Sigmoid colon (tissue), 7 donors: ENCODE measurements around the gene MRPL24. TPM values are rescaled to one million over a fixed set of nuclear protein-coding genes. Genes with fewer than 3 reads are reported as not detected.
A peak's percentile ranks its signal among the peaks of the same experiment; 100 is the strongest.
"Not testable (repeated sequence)": the region's sequence is repeated elsewhere in the genome, so short reads cannot be mapped to it uniquely, and the experiment has no call there.

Experiments
- DNase-seq: peaks from one replicate; pipeline ENCODE4 v3.0.0-alpha.2; 2019
- H3K27ac ChIP-seq, 4 donors: fragments of 200-600 bp; sonication (generic); one replicate each; pipeline ENCODE4 v1.5.1; 2016 to 2019; ENCODE audit warnings: mild to moderate bottlenecking in 1 of 4
- H3K27me3 ChIP-seq, 3 donors: fragments of 200-600 bp; sonication (generic); one replicate each; pipeline ENCODE4 v1.5.1; 2019; ENCODE audit warnings: mild to moderate bottlenecking in 1 of 3
- H3K36me3 ChIP-seq, 4 donors: fragments of 200-600 bp; sonication (generic); one replicate each; pipeline ENCODE4 v1.5.1; 2016 to 2019
- H3K4me1 ChIP-seq, 4 donors: fragments of 200-600 bp; sonication (generic); one replicate each; pipeline ENCODE4 v1.5.1; 2017 to 2019
- H3K4me3 ChIP-seq, 4 donors: fragments of 200-600 bp; sonication (generic); one replicate each; pipeline ENCODE4 v1.5.1; 2017 to 2019; ENCODE audit warnings: mild to moderate bottlenecking in 2 of 4, moderate library complexity in 1 of 4
- H3K9me3 ChIP-seq, 4 donors: fragments of 200-600 bp in 3 of 4; sonication (generic) in 3 of 4; one replicate each; pipeline versions ENCODE4 v1.5.1 to v1.6.1; 2013 to 2019
- CTCF ChIP-seq, 4 experiments: fragments of 450-650 bp in 3 of 4; fragments of 200-600 bp in 1 of 4; IDR thresholded peaks; one replicate each; pipeline ENCODE4 v1.5.1; 2016 to 2019; ENCODE audit warnings: antibody characterized with exemption in 4 of 4, mild to moderate bottlenecking in 3 of 4, moderate library complexity in 2 of 4
- EP300 ChIP-seq, 4 donors: sonication (generic); formaldehyde crosslinking; IDR thresholded peaks; one replicate each; pipeline ENCODE4 v1.6.1; 2017; ENCODE audit warnings: antibody characterized with exemption in 4 of 4
- POLR2A ChIP-seq, 2 donors: fragments of 450-650 bp; IDR thresholded peaks; one replicate each; pipeline ENCODE4 v1.6.1; 2016; ENCODE audit warnings: antibody characterized with exemption in 2 of 2, mild to moderate bottlenecking in 2 of 2, moderate library complexity in 2 of 2
- POLR2AphosphoS5 ChIP-seq, 4 donors: sonication (generic); formaldehyde crosslinking; IDR thresholded peaks; one replicate each; pipeline ENCODE4 v1.6.1; 2017; ENCODE audit warnings: antibody characterized with exemption in 4 of 4
- WGBS, 2 donors: extraction: QIAGEN DNeasy Blood & Tissue Kit; methylation state at CpG; one replicate each; pipeline ENCODE4 v1.1.7; 2013; 5-methylcytosine and 5-hydroxymethylcytosine counted together
- intact Hi-C: fragments of 100-400 bp; cut with DNase I; formaldehyde crosslinking; loops from one replicate; pipeline ENCODE4 v1.15.1; 2023
- polyA plus RNA-seq, 3 donors: library from polyadenylated mRNA; stranded (reverse); fragments of 200-250 nt; gene quantifications; one replicate each; pipeline ENCODE4 v1.2.3, GENCODE V29; 2013
- total RNA-seq, 4 donors: library from RNA; depleted of rRNA; stranded (reverse); fragments of >200 nt; gene quantifications; one replicate each; pipeline ENCODE4 v1.1.0, GENCODE V29; 2016
- donor health status: healthy with polysubstance abuse.
- donor health status: Bipolar disorder and iron deficiency.
- donor health status: healthy.

MRPL24 gene
- total and polyA plus RNA-seq, 7 donors = 53.0 to 81.1 (median 68.5) TPM

- Histone ChIP-seq H3K27ac (peak overlapping the region; percentile 92 to 96 (median 93)), H3K4me1 (peaks cover 0 to 58% (median 54%) of the 10 kb centered on the region in 4 donors), H3K9me3 (no peaks in the 10 kb centered on the region), H3K4me3 (peak overlapping the region; percentile 67 to 99 (median 86)), H3K36me3 (peaks cover 0 to 18% (median 6%) of the 10 kb centered on the region in 4 donors), H3K27me3 (no peaks in the 10 kb centered on the region)
- no peak for TF ChIP-seq EP300 (IDR thresholded peaks at IDR 0.05)
- no peak for TF ChIP-seq POLR2AphosphoS5 (IDR thresholded peaks at IDR 0.05)
- TF ChIP-seq CTCF (IDR thresholded peaks at IDR 0.05) = no peak
- no peak for TF ChIP-seq POLR2A (IDR thresholded peaks at IDR 0.05)
- intact Hi-C loops = loop anchor here (2.0 to 5.0 kb wide), 2 partner anchors 17 to 41 kb away; partner anchors contain the start of genes HDGF, ISG20L2 and METTL25B
- WGBS, 2 donors = 0 to 1% methylated on average over 31 of the region's 31 CpGs
- peak; percentile 74 for DNase-seq
Measured at GRCh38 chr1:156767879-156768604, 27.2 kb upstream of the MRPL24 start.

GRCh38 chr1:156767101-156767878 is 26.4 kb upstream of the MRPL24 start, which contains the start of gene PRCC:
Gene PRCC, plus strand, starts transcription at chr1:156767535. Its CDS starts 237 bp downstream, at chr1:156767772.
- H3K36me3 ChIP-seq = peaks cover 0 to 18% (median 6%) of the 10 kb centered on the region in 4 donors
- intact Hi-C loops = loop anchor here (2.0 to 5.0 kb wide), 2 partner anchors 16 to 40 kb away; partner anchors contain the start of genes HDGF, ISG20L2 and METTL25B
- peak within 1 kb of the TSS; percentile 92 to 96 (median 94) for H3K27ac ChIP-seq
- H3K4me1 ChIP-seq = peaks cover 0 to 50% (median 47%) of the 10 kb centered on the region in 4 donors
- H3K4me3 ChIP-seq = peak within 1 kb of the TSS; percentile 67 to 99 (median 86)
- peak; percentile 99 for DNase-seq
- no peak for TF ChIP-seq CTCF (IDR thresholded peaks at IDR 0.05)
- TF ChIP-seq POLR2A (IDR thresholded peaks at IDR 0.05) = peak in 1 of 2 donors; percentile 19
- TF ChIP-seq EP300 (IDR thresholded peaks at IDR 0.05) = peak in 1 of 4 donors; percentile 60
- TF ChIP-seq POLR2AphosphoS5 (IDR thresholded peaks at IDR 0.05) = peak; percentile 75 to 87 (median 79)
- 0% methylated on average over 50 of the region's 50 CpGs for WGBS, 2 donors
- no peaks in the 10 kb centered on the region for H3K9me3 ChIP-seq
- no peaks in the 10 kb centered on the region for H3K27me3 ChIP-seq

- peak overlapping the region; percentile 91 to 96 (median 94) for H3K27ac ChIP-seq
- TF ChIP-seq POLR2AphosphoS5 (IDR thresholded peaks at IDR 0.05) = no peak
- no peak for TF ChIP-seq POLR2A (IDR thresholded peaks at IDR 0.05)
- TF ChIP-seq CTCF (IDR thresholded peaks at IDR 0.05) = no peak
- no peak for TF ChIP-seq EP300 (IDR thresholded peaks at IDR 0.05)
- H3K36me3 ChIP-seq = peaks cover 0 to 14% (median 6%) of the 10 kb centered on the region in 4 donors
- 5 to 8% methylated on average over 14 of the region's 14 CpGs for WGBS, 2 donors
- intact Hi-C loops = loop anchor here (2.0 to 5.0 kb wide), 2 partner anchors 16 to 39 kb away; partner anchors contain the start of genes HDGF, ISG20L2 and METTL25B
- H3K9me3 ChIP-seq = no peaks in the 10 kb centered on the region
- peak overlapping the region; percentile 67 to 99 (median 82) for H3K4me3 ChIP-seq
- no peaks in the 10 kb centered on the region for H3K27me3 ChIP-seq
- DNase-seq = peak; percentile 51
- H3K4me1 ChIP-seq = peaks cover 0 to 46% (median 41%) of the 10 kb centered on the region in 4 donors
Measured at GRCh38 chr1:156766298-156767100, 25.6 kb upstream of the MRPL24 start.

- intact Hi-C loops = loop anchor here (2.0 to 5.0 kb wide), 2 partner anchors 15 to 38 kb away; partner anchors contain the start of genes HDGF, ISG20L2 and METTL25B
- H3K36me3 ChIP-seq = peaks cover 0 to 6% (median 4%) of the 10 kb centered on the region in 4 donors
- H3K9me3 ChIP-seq = no peaks in the 10 kb centered on the region
- H3K27me3 ChIP-seq = no peaks in the 10 kb centered on the region
- H3K4me1 ChIP-seq = peaks cover 0 to 37% (median 33%) of the 10 kb centered on the region in 4 donors
- no peak for DNase-seq
- 88 to 92% methylated on average over 5 of the region's 5 CpGs for WGBS, 2 donors
- no peak overlapping the region for H3K27ac ChIP-seq
- H3K4me3 ChIP-seq = no peak overlapping the region
- TF ChIP-seq CTCF (IDR thresholded peaks at IDR 0.05) (no peak), POLR2AphosphoS5 (IDR thresholded peaks at IDR 0.05) (no peak), POLR2A (IDR thresholded peaks at IDR 0.05) (no peak), EP300 (IDR thresholded peaks at IDR 0.05) (no peak)
Measured at GRCh38 chr1:156765666-156766065, 24.8 kb upstream of the MRPL24 start.

- not testable (repeated sequence) for H3K27ac ChIP-seq, H3K36me3 ChIP-seq, H3K4me3 ChIP-seq, H3K9me3 ChIP-seq, H3K27me3 ChIP-seq
- peak; percentile 38 for DNase-seq
- intact Hi-C loops = loop anchor here (5.0 kb wide), 1 partner anchor 38 kb away; the partner anchor contains the start of genes ISG20L2 and METTL25B
- peaks cover 0 to 32% (median 27%) of the 10 kb centered on the region in 4 donors for H3K4me1 ChIP-seq
- WGBS, 2 donors = 95 to 97% methylated on average over 15 of the region's 15 CpGs
Measured at GRCh38 chr1:156765136-156765535, 24.2 kb upstream of the MRPL24 start.
